SIG-M5 treated with dmso at 0.1 percent for 504 hours (cell line): Measurements from ENCODE around the gene MIB2.

Source experiments
- DNase-seq: peaks from one replicate; lab custom pipeline; 2025; ENCODE audit not compliant: unreplicated experiment; lab: John Stamatoyannopoulos, UW

The MIB2 gene

GRCh38 chr1:1614204-1614953 is 921 bp upstream of the MIB2 start:
- peak; percentile 91 for DNase-seq

GRCh38 chr1:1614954-1615255 is 395 bp upstream of the MIB2 start:
- no peak for DNase-seq

GRCh38 chr1:1616045-1616790 is 918 bp downstream of the MIB2 start:
- DNase-seq: no peak

GRCh38 chr1:1616838-1617237 is 1.5 kb downstream of the MIB2 start:
- no peak for DNase-seq

- no peak for DNase-seq
Measured at GRCh38 chr1:1617516-1617915, 2.2 kb downstream of the MIB2 start.

- no peak for DNase-seq
Measured at GRCh38 chr1:1617925-1618324, 2.6 kb downstream of the MIB2 start.

GRCh38 chr1:1618396-1619068 is 3.2 kb downstream of the MIB2 start:
- no peak for DNase-seq

GRCh38 chr1:1619917-1620361 is 4.6 kb downstream of the MIB2 start:
- no peak for DNase-seq

GRCh38 chr1:1620433-1621139 is 5.3 kb downstream of the MIB2 start:
- no peak for DNase-seq

- no peak for DNase-seq
Measured at GRCh38 chr1:1621173-1622009, 6.1 kb downstream of the MIB2 start.

- no peak for DNase-seq
Measured at GRCh38 chr1:1622010-1622787, 6.9 kb downstream of the MIB2 start.

- no peak for DNase-seq
Measured at GRCh38 chr1:1622788-1623094, 7.4 kb downstream of the MIB2 start.

GRCh38 chr1:1623181-1623630 is 7.9 kb downstream of the MIB2 start:
- DNase-seq: no peak

GRCh38 chr1:1623631-1624442 is 8.5 kb downstream of the MIB2 start:
- DNase-seq: no peak

GRCh38 chr1:1624443-1625403 is 9.4 kb downstream of the MIB2 start:
- DNase-seq: no peak

- DNase-seq: no peak
Measured at GRCh38 chr1:1625404-1625775, 10.1 kb downstream of the MIB2 start.

GRCh38 chr1:1625824-1626206 is 10.5 kb downstream of the MIB2 start:
- no peak for DNase-seq
